PC-9 (cell line): ENCODE data around the gene PSD4. TPM values are rescaled to one million over a fixed set of nuclear protein-coding genes. Genes with fewer than 3 reads are reported as not detected.

Experiments used
- BruUV-seq: library from RNA; stranded (reverse); fragments of 400-500 nt; replicated peaks from 2 replicates; lab custom pipeline; 2021; lab: Mats Ljungman, UMichigan
- CTCF ChIA-PET: fragments of 300-600 bp; sonication (Branson Sonifier 250); formaldehyde crosslinking; loops from one replicate; lab custom pipeline; 2022; ENCODE audit warnings: antibody characterized with exemption; lab: Charles Lee
- POLR2A ChIA-PET: fragments of 300-600 bp; sonication (Branson Sonifier 250); formaldehyde crosslinking; loops from one replicate; lab custom pipeline; 2022; ENCODE audit warnings: antibody characterized with exemption; ENCODE audit not compliant: unreplicated experiment; lab: Charles Lee
- DNase-seq, 2 experiments: peaks; one replicate each; pipeline versions ENCODE4 v3.0.0 to v3.0.0-alpha.2; 2015 to 2022; ENCODE audit warnings: mixed read lengths in 1 of 2
- H2AFZ ChIP-seq: fragments of 200-600 bp; sonication (generic); 2 replicates; pipeline ENCODE4 v1.8.1; 2017; ENCODE audit warnings: antibody characterized with exemption
- H3F3A ChIP-seq: fragments of 200-600 bp; sonication (generic); 2 replicates; pipeline ENCODE4 v1.8.1; 2017; ENCODE audit warnings: antibody characterized with exemption, mild to moderate bottlenecking, low read depth; ENCODE audit not compliant: insufficient read depth
- H3K27ac ChIP-seq: fragments of 200-600 bp; sonication (generic); 2 replicates; pipeline ENCODE4 v1.6.1; 2016; ENCODE audit warnings: mixed run types
- H3K27me3 ChIP-seq: fragments of 200-600 bp; sonication (generic); 2 replicates; pipeline ENCODE4 v1.6.1; 2016; ENCODE audit warnings: low read depth, mixed run types; ENCODE audit not compliant: insufficient read depth
- H3K36me3 ChIP-seq: fragments of 200-600 bp; sonication (generic); 2 replicates; pipeline ENCODE4 v1.6.1; 2016; ENCODE audit warnings: low read depth, mixed run types
- H3K4me1 ChIP-seq: fragments of 200-600 bp; sonication (generic); replicated peaks from 2 replicates; pipeline ENCODE4 v1.6.1; 2016; ENCODE audit warnings: mixed run types; ENCODE audit not compliant: insufficient read depth
- H3K4me2 ChIP-seq: fragments of 200-600 bp; sonication (generic); 2 replicates; pipeline ENCODE4 v1.6.1; 2017; ENCODE audit warnings: mixed run types
- H3K4me3 ChIP-seq: fragments of 200-600 bp; sonication (generic); 2 replicates; pipeline ENCODE4 v1.6.1; 2016; ENCODE audit warnings: mixed run types
- H3K79me2 ChIP-seq: fragments of 200-600 bp; sonication (generic); 2 replicates; pipeline ENCODE4 v1.6.1; 2017; ENCODE audit warnings: low read depth, mixed run types
- H3K9me2 ChIP-seq: fragments of 200-600 bp; sonication (generic); 2 replicates; pipeline ENCODE4 v1.8.1; 2017; ENCODE audit warnings: mild to moderate bottlenecking; ENCODE audit not compliant: insufficient read depth
- H3K9me3 ChIP-seq: fragments of 200-600 bp; sonication (generic); 2 replicates; pipeline ENCODE4 v1.8.1; 2016; ENCODE audit warnings: low read depth; ENCODE audit not compliant: insufficient read depth
- H4K20me1 ChIP-seq: fragments of 200-600 bp; sonication (generic); 2 replicates; pipeline ENCODE4 v1.8.1; 2017; ENCODE audit not compliant: insufficient read depth
- CTCF ChIP-seq: fragments of 200-600 bp; sonication (generic); conservative IDR thresholded peaks from 2 replicates; pipeline ENCODE4 v1.6.1; 2017; ENCODE audit warnings: mixed run types, antibody characterized with exemption, mild to moderate bottlenecking, moderate library complexity
- EZH2 ChIP-seq: fragments of 200-600 bp; sonication (generic); IDR thresholded peaks from 2 replicates; pipeline ENCODE4 v1.8.0; 2017; ENCODE audit warnings: antibody characterized with exemption, low read depth
- intact Hi-C: fragments of 100-400 bp; cut with micrococcal nuclease; formaldehyde crosslinking; loops from one replicate; pipeline ENCODE4 v1.10.0; 2022; ENCODE audit not compliant: unreplicated experiment
- total RNA-seq: library from RNA; stranded (reverse); gene quantifications from 2 replicates; pipeline ENCODE4 v1.2.3, GENCODE V29; 2021

PSD4 gene
- total RNA-seq, 1 experiment from 2014 or later: 29.6 TPM

- Histone ChIP-seq H3K27me3 (no peaks in the 10 kb centered on the region), H3K9me2 (no peaks in the 10 kb centered on the region), H3K36me3 (no peaks in the 10 kb centered on the region), H3K4me2 (no peak overlapping the region), H2AFZ (no peak overlapping the region), H3K9me3 (no peaks in the 10 kb centered on the region), H3K79me2 (no peaks in the 10 kb centered on the region), H3F3A (peaks cover 6% of the 10 kb centered on the region; the same call in 1 of the 2 replicates), H3K27ac (no peak overlapping the region), H3K4me3 (no peak overlapping the region), H4K20me1 (no peaks in the 10 kb centered on the region), H3K4me1 (peaks cover 9% of the 10 kb centered on the region)
- no peak for DNase-seq
- no peak for TF ChIP-seq CTCF
- TF ChIP-seq EZH2: no peak
- ChIA-PET CTCF (no interaction called here), POLR2A (no interaction called here)
- intact Hi-C loops: no loop called here
- BruUV-seq: no TSS peak
Measured at GRCh38 chr2:113226462-113226861, 52.7 kb downstream of the PSD4 start.

GRCh38 chr2:113227290-113227689 is 53.5 kb downstream of the PSD4 start:
- Histone ChIP-seq H3K4me3 (no peak overlapping the region), H3K36me3 (no peaks in the 10 kb centered on the region), H3K9me3 (no peaks in the 10 kb centered on the region), H3K79me2 (no peaks in the 10 kb centered on the region), H3K27ac (no peak overlapping the region), H4K20me1 (no peaks in the 10 kb centered on the region), H3K4me1 (peaks cover 9% of the 10 kb centered on the region), H2AFZ (no peak overlapping the region), H3K27me3 (no peaks in the 10 kb centered on the region), H3K9me2 (no peaks in the 10 kb centered on the region), H3F3A (peaks cover 6% of the 10 kb centered on the region; the same call in 1 of the 2 replicates), H3K4me2 (no peak overlapping the region)
- POLR2A ChIA-PET: no interaction called here
- CTCF ChIA-PET: no interaction called here
- no peak for TF ChIP-seq EZH2
- TF ChIP-seq CTCF: no peak
- intact Hi-C loops: no loop called here
- no peak for DNase-seq
- BruUV-seq: no TSS peak

GRCh38 chr2:113227698-113228097 is 53.9 kb downstream of the PSD4 start:
- peaks cover 9% of the 10 kb centered on the region for H3K4me1 ChIP-seq

More at GRCh38 chr2:113227698-113228097, 53.9 kb downstream of the PSD4 start:
- Histone ChIP-seq H3F3A (peaks cover 6% of the 10 kb centered on the region; the same call in 1 of the 2 replicates), H3K9me3 (no peaks in the 10 kb centered on the region), H3K27ac (no peak overlapping the region), H3K9me2 (no peaks in the 10 kb centered on the region), H2AFZ (no peak overlapping the region), H4K20me1 (no peaks in the 10 kb centered on the region), H3K27me3 (no peaks in the 10 kb centered on the region), H3K79me2 (no peaks in the 10 kb centered on the region), H3K4me3 (no peak overlapping the region), H3K4me2 (no peak overlapping the region), H3K36me3 (no peaks in the 10 kb centered on the region)
- DNase-seq: no peak
- BruUV-seq: no TSS peak
- ChIA-PET POLR2A (no interaction called here), CTCF (no interaction called here)
- TF ChIP-seq EZH2 (no peak), CTCF (no peak)
- intact Hi-C loops: no loop called here
